HepG2 (cell line): ENCODE measurements around the gene PTX4. TPM values are rescaled to one million over a fixed set of nuclear protein-coding genes. Genes with fewer than 3 reads are reported as not detected.
A peak's percentile ranks its signal among the peaks of the same experiment; 100 is the strongest.

Experiments
- DMTF1 ChIP-seq: sonication (generic); formaldehyde crosslinking; IDR thresholded peaks from 2 replicates; pipeline ENCODE4 v1.4.0; 2020; ENCODE audit warnings: mild to moderate bottlenecking, missing genetic modification reagents
- FOXP4 ChIP-seq: sonication (generic); formaldehyde crosslinking; IDR thresholded peaks from 2 replicates; pipeline ENCODE4 v1.4.0; 2020; ENCODE audit warnings: missing genetic modification reagents
- GATA4 ChIP-seq: sonication (generic); IDR thresholded peaks from 2 replicates; pipeline ENCODE4 v1.6.1; 2016; ENCODE audit warnings: antibody characterized with exemption, low read depth, borderline replicate concordance
- HMG20B ChIP-seq: conservative IDR thresholded peaks from 2 replicates; pipeline ENCODE4 v1.6.1; 2016; ENCODE audit warnings: missing genetic modification reagents, missing compliant biosample characterization
- HOXA3 ChIP-seq: sonication (generic); formaldehyde crosslinking; IDR thresholded peaks from 2 replicates; pipeline ENCODE4 v1.5.0; 2020; ENCODE audit warnings: missing genetic modification reagents
- IRX3 ChIP-seq: sonication (generic); formaldehyde crosslinking; IDR thresholded peaks from 2 replicates; pipeline ENCODE4 v1.8.1; 2023; ENCODE audit warnings: mild to moderate bottlenecking, low read depth, missing genetic modification reagents, borderline replicate concordance
- MXI1 ChIP-seq: IDR thresholded peaks from 3 replicates; pipeline ENCODE4 v1.6.1; 2012; ENCODE audit warnings: low read depth, low read length, inconsistent platforms, borderline replicate concordance
- NFKB2 ChIP-seq: sonication (generic); formaldehyde crosslinking; IDR thresholded peaks from 2 replicates; pipeline ENCODE4 v1.4.0; 2020; ENCODE audit warnings: missing genetic modification reagents, borderline replicate concordance
- NONO ChIP-seq, 2 experiments: fragments of 450-650 bp in 1 of 2; sonication (generic) in 1 of 2; formaldehyde crosslinking in 1 of 2; IDR thresholded peaks in 1 of 2; conservative IDR thresholded peaks in 1 of 2; 2 replicates each; pipeline versions ENCODE4 v1.6.1 to v1.8.0; 2017 to 2022; ENCODE audit warnings: mild to moderate bottlenecking in 1 of 2, missing genetic modification reagents in 1 of 2, moderate library complexity in 1 of 2
- PHB2 ChIP-seq: fragments of 450-650 bp; IDR thresholded peaks from 2 replicates; pipeline ENCODE4 v1.6.1; 2018; ENCODE audit not compliant: partially characterized antibody
- SAP130 ChIP-seq: IDR thresholded peaks from 2 replicates; pipeline ENCODE4 v1.6.1; 2016; ENCODE audit warnings: low read depth
- SP1 ChIP-seq, 2 experiments: fragments of 450-650 bp in 1 of 2; sonication (generic) in 1 of 2; formaldehyde crosslinking in 1 of 2; IDR thresholded peaks; 2 replicates each; pipeline versions ENCODE4 v1.4.0 to v1.6.1; 2016 to 2020; ENCODE audit warnings: missing genetic modification reagents in 1 of 2
- SRSF1 ChIP-seq: fragments of 200-400 bp; formaldehyde crosslinking; optimal IDR thresholded peaks from 2 replicates; pipeline ENCODE3; 2017; ENCODE audit warnings: mild to moderate bottlenecking, low read depth, low read length, moderate library complexity
- TAF15 ChIP-seq: fragments of 200-400 bp; formaldehyde crosslinking; IDR thresholded peaks from one replicate; pipeline ENCODE4 v1.6.1; 2018; ENCODE audit warnings: mild to moderate bottlenecking, low read depth, low read length; ENCODE audit not compliant: poor library complexity, severe bottlenecking
- TEF ChIP-seq: sonication (generic); formaldehyde crosslinking; IDR thresholded peaks from 2 replicates; pipeline ENCODE4 v1.5.0; 2020; ENCODE audit warnings: missing genetic modification reagents
- ZC3H4 ChIP-seq: sonication (generic); formaldehyde crosslinking; IDR thresholded peaks from 2 replicates; pipeline ENCODE4 v1.4.0; 2020; ENCODE audit warnings: missing genetic modification reagents, borderline replicate concordance
- ZNF431 ChIP-seq: sonication (generic); formaldehyde crosslinking; IDR thresholded peaks from 2 replicates; pipeline ENCODE4 v1.9.0; 2022; ENCODE audit warnings: missing genetic modification reagents, low read depth, mild to moderate bottlenecking, borderline replicate concordance
- ZNF558 ChIP-seq: sonication (generic); formaldehyde crosslinking; IDR thresholded peaks from 2 replicates; pipeline ENCODE4 v1.9.0; 2022; ENCODE audit warnings: mild to moderate bottlenecking, missing genetic modification reagents, borderline replicate concordance
- polyA plus RNA-seq, 8 experiments: library from polyadenylated mRNA; depleted of rRNA in 3 of 8; stranded (reverse) in 7 of 8; unstranded in 1 of 8; fragments of >200 nt; fragmentation: Illumina TruSeq in 4 of 8; extraction: Trizol in 4 of 8; gene quantifications; 2 replicates each; pipeline versions ENCODE4 v1.2.1 to v1.2.3, GENCODE V29; 2011 to 2016; ENCODE audit warnings: low read depth in 4 of 8, missing spikeins in 1 of 8, mixed read lengths in 1 of 8; ENCODE audit not compliant: insufficient read depth in 1 of 8
- total RNA-seq, 5 experiments: library from RNA; depleted of rRNA; stranded (reverse); fragments of >200 nt; fragmentation: Illumina TruSeq; extraction: Trizol; gene quantifications; 2 replicates each; pipeline ENCODE4 v1.2.3, GENCODE V29; 2016; ENCODE audit warnings: low read depth in 1 of 5
- TF ChIP-seq, protein P1 (sequence below): sonication (generic); formaldehyde crosslinking; IDR thresholded peaks from 2 replicates; pipeline ENCODE4 v1.8.0; 2022; ENCODE audit warnings: mild to moderate bottlenecking, missing genetic modification reagents, borderline replicate concordance
- TF ChIP-seq, protein P2 (sequence below): IDR thresholded peaks from 2 replicates; pipeline ENCODE4 v1.6.1; 2016
- TF ChIP-seq, protein P3 (sequence below): IDR thresholded peaks from 2 replicates; pipeline ENCODE4 v1.6.1; 2016; ENCODE audit warnings: mild to moderate bottlenecking, missing biosample characterization, missing genetic modification reagents

Gene PTX4
- total and polyA plus RNA-seq, 2 of the 13 experiments (the other 11 are each of a cell fraction or from before 2014, with no cell fraction given): 0.04 TPM; not detected in 1

DNA sequence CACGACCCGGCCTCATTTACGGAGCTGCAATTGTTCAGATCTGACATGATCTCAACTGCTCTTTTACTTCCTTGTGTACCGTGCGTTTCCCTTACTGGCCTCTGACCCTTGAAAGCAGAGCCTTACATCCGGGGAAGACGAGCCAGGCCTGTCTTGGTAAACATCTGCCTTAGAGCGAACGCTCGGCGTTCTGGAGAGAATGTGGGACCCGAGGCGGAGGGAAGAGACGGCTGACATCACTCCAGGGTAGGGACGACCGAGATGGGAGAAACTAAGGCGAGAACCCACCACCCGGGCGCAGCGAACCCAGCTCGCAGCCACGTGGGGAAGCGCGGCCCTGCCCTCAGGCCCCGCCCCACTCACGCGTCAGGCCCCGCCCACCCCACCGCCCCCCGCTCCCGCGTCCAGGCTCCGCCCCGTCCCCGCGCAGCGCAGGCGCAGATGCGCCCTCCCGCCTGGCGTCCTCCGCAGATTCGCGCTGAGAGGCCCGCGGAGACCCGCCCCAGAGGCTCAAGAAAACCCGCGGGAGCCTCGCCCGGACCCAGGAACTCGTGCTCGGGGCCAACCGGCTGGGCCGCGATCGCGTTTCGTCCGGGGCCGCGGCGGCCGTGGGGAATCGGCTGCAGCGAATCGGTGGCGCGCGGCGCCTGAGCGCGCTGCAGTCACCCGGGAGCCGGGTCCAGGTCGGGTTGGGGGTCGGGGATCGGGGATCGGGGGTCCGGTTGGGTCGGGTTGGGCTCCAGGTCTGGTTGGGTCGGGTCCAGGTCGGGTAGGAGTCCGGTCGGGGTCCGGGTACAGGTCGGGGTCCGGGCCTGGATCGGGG, 4.4 kb upstream of the PTX4 start, which contains the start of gene TELO2 (continued):
- TF ChIP-seq FOXP4 (CRISPR knock-in tag) (no peak), HMG20B (CRISPR knock-in tag) (no peak), HOXA3 (CRISPR knock-in tag) (no peak), IRX3 (CRISPR knock-in tag) (no peak), DMTF1 (no peak), MXI1 (peak; percentile 91; the same call in 1 of the 3 replicates), SAP130 (CRISPR knock-in tag) (peak; percentile 77), GATA4 (no peak), ZNF558 (no peak; the same call in 1 of the 2 replicates), NFKB2 (no peak), SRSF1 (no peak), TEF (CRISPR knock-in tag) (no peak), SP1 (IDR thresholded peaks at IDR 0.05) (no peak), SP1 (CRISPR knock-in tag; IDR thresholded peaks at IDR 0.05) (peak; percentile 79), ZC3H4 (no peak), PHB2 (no peak), NONO (IDR thresholded peaks at IDR 0.05) (no peak), NONO (CRISPR knock-in tag; conservative IDR thresholded peaks at IDR 0.05) (peak; percentile 62; the same call in 1 of the 2 replicates), TAF15 (no peak), ZNF431 (no peak)
- TF ChIP-seq, protein P1, sequence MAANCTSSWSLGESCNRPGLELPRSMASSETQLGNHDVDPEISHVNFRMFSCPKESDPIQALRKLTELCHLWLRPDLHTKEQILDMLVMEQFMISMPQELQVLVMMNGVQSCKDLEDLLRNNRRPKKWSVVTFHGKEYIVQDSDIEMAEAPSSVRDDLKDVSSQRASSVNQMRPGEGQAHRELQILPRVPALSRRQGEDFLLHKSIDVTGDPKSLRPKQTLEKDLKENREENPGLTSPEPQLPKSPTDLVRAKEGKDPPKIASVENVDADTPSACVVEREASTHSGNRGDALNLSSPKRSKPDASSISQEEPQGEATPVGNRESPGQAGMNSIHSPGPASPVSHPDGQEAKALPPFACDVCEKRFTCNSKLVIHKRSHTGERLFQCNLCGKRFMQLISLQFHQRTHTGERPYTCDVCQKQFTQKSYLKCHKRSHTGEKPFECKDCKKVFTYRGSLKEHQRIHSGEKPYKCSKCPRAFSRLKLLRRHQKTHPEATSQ (CRISPR knock-in tag): no peak
- TF ChIP-seq, protein P2, sequence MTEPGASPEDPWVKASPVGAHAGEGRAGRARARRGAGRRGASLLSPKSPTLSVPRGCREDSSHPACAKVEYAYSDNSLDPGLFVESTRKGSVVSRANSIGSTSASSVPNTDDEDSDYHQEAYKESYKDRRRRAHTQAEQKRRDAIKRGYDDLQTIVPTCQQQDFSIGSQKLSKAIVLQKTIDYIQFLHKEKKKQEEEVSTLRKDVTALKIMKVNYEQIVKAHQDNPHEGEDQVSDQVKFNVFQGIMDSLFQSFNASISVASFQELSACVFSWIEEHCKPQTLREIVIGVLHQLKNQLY (CRISPR knock-in tag): 0 out of 2 replicates have a peak, but pooled peaks have one; percentile 14
- TF ChIP-seq, protein P3, sequence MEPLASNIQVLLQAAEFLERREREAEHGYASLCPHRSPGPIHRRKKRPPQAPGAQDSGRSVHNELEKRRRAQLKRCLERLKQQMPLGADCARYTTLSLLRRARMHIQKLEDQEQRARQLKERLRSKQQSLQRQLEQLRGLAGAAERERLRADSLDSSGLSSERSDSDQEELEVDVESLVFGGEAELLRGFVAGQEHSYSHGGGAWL (CRISPR knock-in tag): peak; percentile 87
